ENCODE results near the gene GCAT. TPM values are rescaled to one million over a fixed set of nuclear protein-coding genes. Genes with fewer than 3 reads are reported as not detected.

Gene GCAT
- 23.4 and 26.4 TPM in 2 replicates for total RNA-seq

DNA sequence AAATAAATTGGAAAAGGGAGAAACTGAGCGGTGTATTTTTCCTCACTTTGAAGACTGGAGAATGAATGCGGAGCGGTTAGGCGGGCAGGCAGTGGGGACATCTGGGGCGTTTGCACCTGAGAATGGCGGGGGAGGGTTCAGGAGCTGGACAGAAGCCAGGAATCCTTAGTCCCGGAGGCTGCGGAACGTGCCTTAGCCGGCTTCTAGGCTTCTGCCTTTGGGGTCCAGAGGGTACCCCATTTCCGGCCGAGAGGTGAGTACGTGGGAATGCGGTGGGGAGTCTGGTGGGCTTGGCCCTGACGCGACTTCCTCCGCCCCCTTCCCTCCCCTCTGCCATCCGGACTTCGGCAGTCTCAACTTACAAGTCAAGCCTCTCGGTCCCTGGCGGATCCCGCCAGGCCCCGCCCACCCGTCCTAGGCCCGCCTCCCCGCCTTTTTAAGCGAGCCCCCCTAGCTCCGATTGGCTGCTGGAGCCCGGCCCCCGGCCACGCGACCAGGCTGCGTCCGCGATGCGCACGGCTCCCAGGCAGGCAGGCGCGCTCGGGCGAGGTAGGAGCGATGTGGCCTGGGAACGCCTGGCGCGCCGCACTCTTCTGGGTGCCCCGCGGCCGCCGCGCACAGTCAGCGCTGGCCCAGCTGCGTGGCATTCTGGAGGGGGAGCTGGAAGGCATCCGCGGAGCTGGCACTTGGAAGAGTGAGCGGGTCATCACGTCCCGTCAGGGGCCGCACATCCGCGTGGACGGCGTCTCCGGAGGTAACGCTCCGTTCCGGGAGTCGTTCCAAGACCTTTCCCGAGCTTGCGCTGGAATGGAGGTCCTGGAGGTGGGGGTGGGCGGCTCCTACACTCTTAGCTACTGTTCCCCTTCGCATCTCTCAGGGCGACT is at the start of gene GCAT:
Gene GCAT, plus strand, starts transcription at position 525 of the 884 bp plus-strand sequence. Its CDS starts 34 bp downstream, at position 559.

DNA sequence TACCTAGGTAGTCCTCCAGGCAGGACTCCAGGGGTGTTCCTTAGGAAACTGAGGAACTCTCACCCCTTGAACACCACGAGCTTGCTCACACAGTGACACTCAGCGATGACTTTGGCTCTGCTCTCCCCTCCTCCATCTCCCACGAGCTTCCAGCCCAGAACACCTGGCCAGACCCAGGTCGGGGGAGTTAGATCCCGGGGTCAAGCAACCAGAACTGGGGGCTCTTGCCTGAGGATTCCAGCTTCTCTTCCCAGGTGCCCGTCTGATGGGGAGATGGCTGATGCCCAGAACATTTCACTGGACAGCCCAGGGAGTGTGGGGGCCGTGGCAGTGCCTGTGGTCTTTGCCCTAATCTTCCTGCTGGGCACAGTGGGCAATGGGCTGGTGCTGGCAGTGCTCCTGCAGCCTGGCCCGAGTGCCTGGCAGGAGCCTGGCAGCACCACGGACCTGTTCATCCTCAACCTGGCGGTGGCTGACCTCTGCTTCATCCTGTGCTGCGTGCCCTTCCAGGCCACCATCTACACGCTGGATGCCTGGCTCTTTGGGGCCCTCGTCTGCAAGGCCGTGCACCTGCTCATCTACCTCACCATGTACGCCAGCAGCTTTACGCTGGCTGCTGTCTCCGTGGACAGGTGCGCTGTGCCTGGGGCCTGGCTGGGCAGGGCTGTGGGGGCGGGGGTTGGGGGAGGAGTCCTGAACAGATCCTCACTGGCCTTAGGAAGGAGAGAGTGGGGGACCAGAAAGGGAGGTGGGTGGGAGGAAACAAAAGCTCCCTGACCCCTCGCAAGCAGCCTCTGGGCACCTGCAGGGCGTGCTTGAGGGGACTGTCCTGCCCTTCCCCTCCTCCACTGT is 15.6 kb downstream of the GCAT start, which contains the start of gene GALR3:
Gene GALR3, plus strand, starts transcription at position 249 of the 852 bp plus-strand sequence. Its CDS starts 25 bp downstream, at position 274.

DNA sequence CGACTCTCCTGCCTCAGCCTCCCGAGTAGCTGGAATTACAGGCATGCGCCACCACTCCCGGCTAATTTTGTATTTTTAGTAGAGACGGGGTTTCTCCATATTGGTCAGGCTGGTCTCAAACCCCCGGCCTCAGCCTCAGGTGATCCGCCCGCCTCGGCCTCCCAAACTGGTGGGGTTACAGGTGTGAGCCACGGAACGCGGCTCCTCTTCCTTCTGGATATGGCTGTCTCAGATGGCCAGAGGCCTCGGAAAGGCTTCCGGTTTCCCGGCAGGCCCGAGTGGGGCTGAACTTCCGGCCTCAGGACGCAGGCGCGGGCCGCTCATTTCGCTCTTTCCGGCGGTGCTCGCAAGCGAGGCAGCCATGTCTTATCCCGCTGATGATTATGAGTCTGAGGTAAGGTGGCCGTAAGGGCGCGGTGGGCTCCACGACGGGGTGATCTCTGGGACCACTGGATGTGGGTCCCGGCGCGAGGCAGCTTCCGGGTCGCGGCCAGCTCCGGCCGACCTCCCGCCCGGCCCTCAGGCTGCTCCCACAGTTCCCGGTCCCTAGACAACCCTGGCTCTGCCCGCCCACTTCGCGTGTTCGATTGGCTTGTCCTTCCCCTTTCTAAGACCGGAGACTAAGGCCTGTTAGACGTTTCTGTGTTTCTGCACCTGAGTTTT is 41.5 kb downstream of the GCAT start, which contains the start of gene EIF3L:
Gene EIF3L, plus strand, starts transcription at position 331 of the 663 bp plus-strand sequence. Its CDS starts 31 bp downstream, at position 362.

Other genes with a start within 250 kb of the GCAT start
- gene CDC42EP1, start 247.5 kb upstream of the GCAT start, total RNA-seq: 11.7 and 36.1 TPM in 2 replicates
- not detected in 2 replicates for gene LGALS2, start 227.8 kb upstream of the GCAT start, total RNA-seq
- gene GGA1, start 199.1 kb upstream of the GCAT start, total RNA-seq: 31.1 and 41.7 TPM in 2 replicates
- gene SH3BP1, start 168.3 kb upstream of the GCAT start, total RNA-seq: 28.1 and 42.4 TPM in 2 replicates
- gene PDXP, start 149.2 kb upstream of the GCAT start, total RNA-seq: 9.2 and 10.0 TPM in 2 replicates
- 1,268 and 2,738 TPM in 2 replicates for gene LGALS1, start 132.3 kb upstream of the GCAT start, total RNA-seq
- gene NOL12, start 121.6 kb upstream of the GCAT start, total RNA-seq: 20.0 and 35.9 TPM in 2 replicates
- 49.0 and 54.7 TPM in 2 replicates for gene TRIOBP, start 110.9 kb upstream of the GCAT start, total RNA-seq
- gene GALR3, start 15.4 kb downstream of the GCAT start, total RNA-seq: not detected in 2 replicates
- 15.8 and 20.0 TPM in 2 replicates for gene ANKRD54, start 36.4 kb downstream of the GCAT start, total RNA-seq
- 380 and 527 TPM in 2 replicates for gene EIF3L, start 41.5 kb downstream of the GCAT start, total RNA-seq
- gene MICALL1, start 98.4 kb downstream of the GCAT start, total RNA-seq: 134 and 190 TPM in 2 replicates
- under 0.01 TPM in 1 of 2 replicates, not detected in the other for gene C22orf23, start 145.7 kb downstream of the GCAT start, total RNA-seq
- 25.2 and 31.3 TPM in 2 replicates for gene POLR2F, start 145.8 kb downstream of the GCAT start, total RNA-seq
- gene SOX10, start 176.6 kb downstream of the GCAT start, total RNA-seq: not detected in 2 replicates
- 15.1 and 29.9 TPM in 2 replicates for gene PICK1, start 249.5 kb downstream of the GCAT start, total RNA-seq